ENCODE measurements around the gene UBE2H. TPM values are rescaled to one million over a fixed set of nuclear protein-coding genes. Genes with fewer than 3 reads are reported as not detected.

UBE2H gene
- total and polyA plus RNA-seq, 2 of the 4 experiments (the other 2 are of a cell fraction) = 34.6 to 49.4 TPM

DNA sequence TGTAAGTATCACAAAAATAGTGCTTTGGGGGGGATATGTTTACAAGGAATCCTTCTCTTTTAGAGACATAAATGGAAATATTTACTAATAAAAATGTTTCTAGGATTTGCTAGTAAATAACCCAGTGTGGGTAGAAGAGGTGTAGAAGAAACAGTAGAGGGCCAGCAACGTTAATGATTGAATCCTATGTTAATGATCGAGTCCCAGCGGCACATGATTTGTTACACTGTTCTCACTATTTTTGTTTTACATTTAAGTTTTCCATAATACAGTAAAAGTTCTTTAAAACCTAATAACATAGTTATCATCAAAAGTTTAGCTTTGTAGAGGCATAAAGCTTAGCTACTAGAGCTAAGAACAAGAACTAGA, 66.0 kb downstream of the UBE2H start:
- H3K9me1 ChIP-seq (ENCODE audit: insufficient read depth, low read length) = peaks cover 12% of the 10 kb centered on the region
- WGBS, 2 experiments (ENCODE audit: extremely low coverage in 2 of 2, insufficient read length in 1 of 2) = no CpG with 5 or more reads among the region's 3 CpGs
- H3K4me3 ChIP-seq (ENCODE audit: insufficient read depth, low read depth, low read length) = no peak overlapping the region
- no peak overlapping the region for H3K14ac ChIP-seq (replicated peaks; ENCODE audit: low read depth, low read length)
- H4K8ac ChIP-seq (ENCODE audit: low read depth in 2 of 2, low read length in 2 of 2) = no peak overlapping the region
- no peak overlapping the region for H2BK5ac ChIP-seq (ENCODE audit: low read depth, low read length, poor library complexity, severe bottlenecking)
- H3K27ac ChIP-seq (ENCODE audit: insufficient read depth, low read length) = no peak overlapping the region
- H4K5ac ChIP-seq (ENCODE audit: low read depth, low read length) = no peak overlapping the region
- H2BK15ac ChIP-seq (ENCODE audit: low read depth, low read length) = no peak overlapping the region
- H3K79me1 ChIP-seq (ENCODE audit: low read depth in 1 of 2, low read length in 2 of 2) = peaks cover 18 to 64% of the 10 kb centered on the region in 2 experiments
- in situ Hi-C loops (cut with MboI; ENCODE audit: low sequenced_read_pairs) = no loop called here
- no TSS peak for BruUV-seq (replicated peaks)
- H3K4ac ChIP-seq (ENCODE audit: low read depth, low read length) = no peak overlapping the region
- H4K20me1 ChIP-seq (ENCODE audit: insufficient read depth, low read length) = peaks cover 23% of the 10 kb centered on the region
- no peak overlapping the region for H4K91ac ChIP-seq (ENCODE audit: insufficient read depth, low read depth, low read length)
- no peaks in the 10 kb centered on the region for H3K9me3 ChIP-seq (ENCODE audit: control insufficient read depth, insufficient read depth, low read length)
- TF ChIP-seq FOS (IDR thresholded peaks at IDR 0.05; ENCODE audit: low read depth, low read length) (no peak), CHD1 (IDR thresholded peaks at IDR 0.05; ENCODE audit: low read depth, low read length) (no peak), SMC3 (IDR thresholded peaks at IDR 0.05; ENCODE audit: low read depth, low read length) (no peak), CEBPB (IDR thresholded peaks at IDR 0.05; ENCODE audit: low read depth, low read length) (no peak), MAFK (IDR thresholded peaks at IDR 0.05; ENCODE audit: low read depth, low read length) (no peak), RCOR1 (IDR thresholded peaks at IDR 0.05; ENCODE audit: insufficient replicate concordance, low read length) (no peak), POLR2A (IDR thresholded peaks at IDR 0.05; ENCODE audit: low read depth, low read length) (no peak), RAD21 (IDR thresholded peaks at IDR 0.05; ENCODE audit: low read length) (no peak), RFX5 (IDR thresholded peaks at IDR 0.05; ENCODE audit: low read depth, low read length) (no peak), NFE2L2 (IDR thresholded peaks at IDR 0.05; ENCODE audit: low read depth, low read length) (no peak)
- TF ChIP-seq, protein P1, sequence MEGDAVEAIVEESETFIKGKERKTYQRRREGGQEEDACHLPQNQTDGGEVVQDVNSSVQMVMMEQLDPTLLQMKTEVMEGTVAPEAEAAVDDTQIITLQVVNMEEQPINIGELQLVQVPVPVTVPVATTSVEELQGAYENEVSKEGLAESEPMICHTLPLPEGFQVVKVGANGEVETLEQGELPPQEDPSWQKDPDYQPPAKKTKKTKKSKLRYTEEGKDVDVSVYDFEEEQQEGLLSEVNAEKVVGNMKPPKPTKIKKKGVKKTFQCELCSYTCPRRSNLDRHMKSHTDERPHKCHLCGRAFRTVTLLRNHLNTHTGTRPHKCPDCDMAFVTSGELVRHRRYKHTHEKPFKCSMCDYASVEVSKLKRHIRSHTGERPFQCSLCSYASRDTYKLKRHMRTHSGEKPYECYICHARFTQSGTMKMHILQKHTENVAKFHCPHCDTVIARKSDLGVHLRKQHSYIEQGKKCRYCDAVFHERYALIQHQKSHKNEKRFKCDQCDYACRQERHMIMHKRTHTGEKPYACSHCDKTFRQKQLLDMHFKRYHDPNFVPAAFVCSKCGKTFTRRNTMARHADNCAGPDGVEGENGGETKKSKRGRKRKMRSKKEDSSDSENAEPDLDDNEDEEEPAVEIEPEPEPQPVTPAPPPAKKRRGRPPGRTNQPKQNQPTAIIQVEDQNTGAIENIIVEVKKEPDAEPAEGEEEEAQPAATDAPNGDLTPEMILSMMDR (conservative IDR thresholded peaks at IDR 0.05; ENCODE audit: low read depth, low read length) = no peak
- TF ChIP-seq, protein P2, sequence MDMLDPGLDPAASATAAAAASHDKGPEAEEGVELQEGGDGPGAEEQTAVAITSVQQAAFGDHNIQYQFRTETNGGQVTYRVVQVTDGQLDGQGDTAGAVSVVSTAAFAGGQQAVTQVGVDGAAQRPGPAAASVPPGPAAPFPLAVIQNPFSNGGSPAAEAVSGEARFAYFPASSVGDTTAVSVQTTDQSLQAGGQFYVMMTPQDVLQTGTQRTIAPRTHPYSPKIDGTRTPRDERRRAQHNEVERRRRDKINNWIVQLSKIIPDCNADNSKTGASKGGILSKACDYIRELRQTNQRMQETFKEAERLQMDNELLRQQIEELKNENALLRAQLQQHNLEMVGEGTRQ (IDR thresholded peaks at IDR 0.05; ENCODE audit: low read depth, low read length) = no peak
- ATAC-seq (ENCODE audit: low read depth) = no peak
- no peaks in the 10 kb centered on the region for H3K27me3 ChIP-seq (ENCODE audit: control insufficient read depth, insufficient read depth, low read length)
- H3K36me3 ChIP-seq (ENCODE audit: control insufficient read depth, insufficient read depth, low read length) = peaks cover 13% of the 10 kb centered on the region
- no peak overlapping the region for H2AFZ ChIP-seq (replicated peaks; ENCODE audit: low read length, poor library complexity)
- H3K18ac ChIP-seq (ENCODE audit: low read depth, low read length) = no peak overlapping the region
- H3K4me1 ChIP-seq (ENCODE audit: control insufficient read depth, insufficient read depth, low read length) = peaks cover 7% of the 10 kb centered on the region
- POLR2A ChIA-PET (ENCODE audit: unreplicated experiment) = no interaction called here
- no peak overlapping the region for H2BK20ac ChIP-seq (ENCODE audit: low read depth, low read length)
- H3K56ac ChIP-seq (ENCODE audit: extremely low read depth, insufficient read depth, low read length) = no peak overlapping the region
- CTCF ChIA-PET = interaction anchor here (0.7 kb wide), 1 partner anchor 48 kb away, joined by 5 read pairs; no protein-coding TSS in a partner anchor
- intact Hi-C loops (cut with micrococcal nuclease) = no loop called here
- H2BK120ac ChIP-seq (ENCODE audit: low read depth, low read length) = no peak overlapping the region
- dilution Hi-C loops (cut with HindIII; ENCODE audit: low sequenced_read_pairs, unreplicated experiment) = no loop called here
- no peak overlapping the region for H3K9ac ChIP-seq (ENCODE audit: low read depth, low read length)
- no peak overlapping the region for H3K23ac ChIP-seq (ENCODE audit: low read depth, low read length)
- no peak overlapping the region for H2AK5ac ChIP-seq (ENCODE audit: low read depth, low read length)
- no peak overlapping the region for H3K4me2 ChIP-seq (ENCODE audit: low read depth, low read length)
- no peak for DNase-seq
- no peak overlapping the region for H2AK9ac ChIP-seq (replicated peaks; ENCODE audit: low read depth, low read length, poor library complexity)

Measured in IMR-90 (cell line).